Kidney glomerular epithelial cell (primary cell): ENCODE results near the gene LCA5.
"Not testable (repeated sequence)": the region's sequence is repeated elsewhere in the genome, so short reads cannot be mapped to it uniquely, and the experiment has no call there.

Experiments
- DNase-seq: peaks from one replicate; lab custom pipeline; 2025; lab: John Stamatoyannopoulos, UW

Gene LCA5

DNA sequence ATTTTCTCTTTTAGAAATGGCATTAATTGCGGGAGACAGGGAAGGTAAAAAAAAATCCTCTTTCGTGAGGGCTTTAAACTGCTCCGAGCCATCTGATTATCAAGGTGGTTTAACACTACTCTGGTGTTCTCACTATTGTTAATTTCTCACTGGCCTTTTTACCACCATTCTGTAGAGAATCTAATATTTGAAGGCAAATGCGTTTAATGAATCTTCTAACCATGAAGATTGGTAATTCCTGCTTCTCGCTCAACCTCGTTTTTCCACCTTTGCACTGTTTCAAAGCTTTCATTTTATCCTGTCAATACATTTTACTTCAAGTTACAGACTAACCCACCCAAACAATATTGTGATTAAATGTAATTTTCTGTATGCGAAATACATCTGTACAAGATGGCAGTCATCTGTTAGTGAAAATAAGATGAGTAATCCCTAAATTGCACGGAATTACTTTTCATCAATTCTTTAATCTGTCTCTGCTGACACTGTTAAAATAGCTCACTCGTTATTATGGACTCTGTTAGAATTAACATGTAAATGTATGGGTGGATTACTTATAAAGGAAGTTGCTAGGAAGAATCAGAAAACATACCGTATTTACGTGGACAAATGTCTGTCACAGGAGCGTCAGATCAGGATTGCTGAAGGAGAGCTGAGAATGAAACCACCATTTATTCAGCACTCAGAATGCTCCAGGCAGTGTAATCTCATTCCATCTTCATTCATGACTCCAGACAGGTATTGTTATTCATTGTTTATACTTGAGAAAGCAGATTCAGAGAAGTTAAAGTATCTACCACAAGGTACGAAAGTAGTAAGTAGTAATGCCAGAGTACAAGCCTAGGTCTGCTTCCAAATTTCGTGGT is 1.1 kb upstream of the LCA5 start:
- peak; percentile 68 for DNase-seq

DNA sequence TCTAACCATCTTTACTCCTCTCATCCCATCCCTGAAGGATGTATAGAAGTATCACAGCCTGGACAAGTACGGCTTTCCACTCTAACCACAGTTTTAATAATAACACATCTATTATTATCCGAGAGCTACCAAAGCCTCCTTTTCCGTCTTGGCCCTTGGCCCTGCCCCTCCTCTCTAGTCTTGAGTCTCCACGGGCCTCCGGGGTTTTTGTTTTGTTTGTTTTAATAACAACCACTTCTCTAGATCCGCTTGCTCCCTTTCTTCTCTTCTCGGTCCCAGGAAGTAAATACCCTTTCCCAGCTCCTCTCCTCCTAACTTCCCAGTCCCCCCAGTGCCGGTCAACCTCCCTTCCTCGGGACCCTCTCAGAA is 661 bp downstream of the LCA5 start:
- DNase-seq, result peak; percentile 48

GRCh38 chr6:79529567-79529966 is 7.7 kb downstream of the LCA5 start:
- DNase-seq, result not testable (repeated sequence)

DNA sequence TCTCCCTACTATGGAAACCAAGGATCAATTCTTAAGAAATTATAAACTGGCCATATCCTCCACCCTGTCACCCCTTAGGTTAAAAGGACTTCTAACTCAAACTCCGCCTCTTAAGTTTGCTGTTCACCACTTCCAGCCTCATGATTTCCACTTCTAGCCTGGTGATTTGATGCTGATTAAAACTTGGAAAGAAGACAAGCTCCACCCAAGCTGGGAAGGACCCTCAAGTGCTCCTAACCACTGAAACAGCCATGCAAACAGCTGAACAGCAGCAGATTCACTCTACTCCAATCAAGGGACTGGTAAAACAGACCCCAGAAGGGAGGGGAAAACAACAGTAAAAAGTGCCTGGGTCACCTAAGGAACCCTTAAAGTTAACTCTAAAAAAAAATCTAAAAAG is 10.3 kb downstream of the LCA5 start:
- DNase-seq, result no peak

GRCh38 chr6:79525272-79526100 is 11.7 kb downstream of the LCA5 start:
- DNase-seq, result peak; percentile 89

GRCh38 chr6:79524065-79524464 is 13.2 kb downstream of the LCA5 start:
- no peak for DNase-seq

DNA sequence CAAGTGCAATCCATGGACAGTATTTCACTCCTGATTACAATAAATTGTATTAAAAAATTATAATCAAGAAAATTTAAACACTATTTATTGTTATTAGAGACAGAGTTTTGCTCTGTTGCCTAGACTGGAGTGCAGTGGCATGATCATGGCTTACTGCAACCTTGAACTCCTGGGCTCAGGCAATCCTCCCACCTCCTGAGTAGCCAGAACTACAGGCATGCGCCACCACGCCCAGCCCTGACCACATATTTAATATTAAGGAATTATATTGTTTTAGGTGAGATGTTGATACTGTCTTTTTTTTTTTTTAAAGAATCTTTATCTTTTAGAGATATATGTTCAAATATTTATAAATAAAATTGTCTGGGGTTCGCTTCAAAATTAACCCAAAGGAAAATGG is 14.6 kb downstream of the LCA5 start:
- no peak for DNase-seq

GRCh38 chr6:79520534-79520933 is 16.7 kb downstream of the LCA5 start:
- no peak for DNase-seq

DNA sequence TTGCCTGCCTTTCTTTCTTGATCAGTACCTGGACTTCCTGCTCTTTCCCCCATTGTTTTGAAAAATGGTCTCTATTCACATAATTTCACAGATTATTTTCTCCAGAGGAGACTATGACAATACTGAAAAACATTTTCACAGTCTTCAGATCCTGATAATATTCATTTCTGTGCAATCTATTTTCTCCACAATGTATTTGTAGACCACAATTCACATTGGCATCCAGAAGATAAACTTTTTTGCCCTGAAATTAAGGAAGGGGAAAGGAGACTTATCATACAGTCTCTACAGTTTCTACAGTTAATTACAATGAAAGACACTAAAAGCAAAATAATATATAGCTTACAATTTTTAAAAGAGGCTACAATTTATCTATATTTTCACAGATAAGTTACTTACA is 18.4 kb downstream of the LCA5 start:
- no peak for DNase-seq

GRCh38 chr6:79515436-79515835 is 21.8 kb downstream of the LCA5 start:
- no peak for DNase-seq

- DNase-seq, result no peak
Measured at GRCh38 chr6:79513111-79513510, 24.1 kb downstream of the LCA5 start.

- DNase-seq, result no peak
Measured at GRCh38 chr6:79512014-79512413, 25.2 kb downstream of the LCA5 start.

GRCh38 chr6:79510707-79511106 is 26.5 kb downstream of the LCA5 start:
- no peak for DNase-seq

DNA sequence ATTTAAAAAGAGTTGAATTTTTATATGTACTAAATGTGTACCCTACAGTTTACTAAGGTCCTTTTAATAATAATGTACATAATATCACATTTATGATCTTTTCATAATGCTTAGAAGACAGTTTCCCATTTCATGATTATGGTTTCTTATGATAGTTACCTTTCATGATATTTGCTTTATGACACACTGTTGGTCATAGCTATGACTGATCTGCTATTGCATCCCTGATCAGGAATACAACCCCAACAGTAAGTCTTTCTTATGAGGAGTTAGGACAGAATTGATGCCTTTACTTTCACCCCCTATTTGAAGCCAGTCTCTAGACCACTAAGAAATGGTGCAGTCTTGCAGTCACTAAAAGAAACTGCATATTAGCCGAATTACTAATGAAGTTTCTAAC is 31.0 kb downstream of the LCA5 start:
- no peak for DNase-seq

DNA sequence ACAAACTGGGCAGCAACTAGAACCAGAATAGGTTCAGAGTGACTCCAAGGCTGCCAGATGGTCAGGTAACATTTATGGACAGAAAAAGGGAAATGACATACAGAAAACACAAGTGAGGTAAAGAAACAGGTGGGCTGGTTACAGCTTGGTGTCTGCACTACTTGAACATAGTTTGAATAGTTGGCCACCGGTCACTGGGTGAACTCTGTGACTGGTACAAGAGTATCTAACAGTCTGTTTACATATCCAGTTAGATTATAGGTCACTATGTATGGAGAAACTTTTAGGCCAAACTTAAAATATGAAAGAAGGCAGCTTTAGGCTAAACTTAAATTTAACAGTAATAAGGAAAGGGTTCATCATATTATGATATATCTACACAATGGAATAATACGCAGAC is 32.9 kb downstream of the LCA5 start:
- no peak for DNase-seq

DNA sequence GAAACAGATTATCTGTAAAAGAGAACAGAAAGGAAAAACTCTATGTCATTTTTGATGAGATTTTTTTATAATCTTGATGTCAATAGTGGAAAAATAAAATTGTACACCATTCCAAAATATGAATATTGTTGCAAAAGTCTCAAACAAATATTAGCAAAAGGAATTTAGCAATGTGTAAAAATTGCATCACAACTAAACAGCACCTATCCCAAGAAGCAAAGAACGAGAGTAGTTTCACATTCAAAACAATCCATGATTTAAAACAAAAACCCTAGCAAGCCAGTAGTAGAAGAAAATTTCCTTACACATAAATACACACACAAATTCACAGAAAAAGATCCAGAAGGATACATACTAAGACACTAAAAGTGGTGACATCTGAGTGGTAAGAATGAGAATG is 38.4 kb downstream of the LCA5 start:
- no peak for DNase-seq

DNA sequence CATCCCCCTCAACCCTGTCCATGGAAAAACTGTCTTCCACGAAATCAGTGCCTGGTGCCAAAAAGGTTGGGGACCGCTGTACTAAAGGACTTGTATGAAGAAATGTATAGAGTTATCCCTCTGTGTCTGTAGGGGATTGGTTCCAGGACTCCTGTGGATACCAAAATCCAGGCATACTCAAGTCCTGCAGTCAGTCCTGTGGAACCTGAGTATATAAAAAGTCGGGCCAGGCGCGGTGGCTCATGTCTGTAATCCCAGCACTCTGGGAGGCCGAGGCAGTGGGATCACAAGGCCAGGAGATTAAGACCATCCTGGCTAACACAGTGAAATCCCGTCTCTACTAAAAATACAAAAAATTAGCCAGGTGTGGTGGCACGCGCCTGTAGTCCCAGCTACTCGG is 42.0 kb downstream of the LCA5 start:
- no peak for DNase-seq

- DNase-seq, result no peak
Measured at GRCh38 chr6:79494841-79495240, 42.4 kb downstream of the LCA5 start.

- DNase-seq, result no peak
Measured at GRCh38 chr6:79470728-79471127, 66.5 kb downstream of the LCA5 start.

DNA sequence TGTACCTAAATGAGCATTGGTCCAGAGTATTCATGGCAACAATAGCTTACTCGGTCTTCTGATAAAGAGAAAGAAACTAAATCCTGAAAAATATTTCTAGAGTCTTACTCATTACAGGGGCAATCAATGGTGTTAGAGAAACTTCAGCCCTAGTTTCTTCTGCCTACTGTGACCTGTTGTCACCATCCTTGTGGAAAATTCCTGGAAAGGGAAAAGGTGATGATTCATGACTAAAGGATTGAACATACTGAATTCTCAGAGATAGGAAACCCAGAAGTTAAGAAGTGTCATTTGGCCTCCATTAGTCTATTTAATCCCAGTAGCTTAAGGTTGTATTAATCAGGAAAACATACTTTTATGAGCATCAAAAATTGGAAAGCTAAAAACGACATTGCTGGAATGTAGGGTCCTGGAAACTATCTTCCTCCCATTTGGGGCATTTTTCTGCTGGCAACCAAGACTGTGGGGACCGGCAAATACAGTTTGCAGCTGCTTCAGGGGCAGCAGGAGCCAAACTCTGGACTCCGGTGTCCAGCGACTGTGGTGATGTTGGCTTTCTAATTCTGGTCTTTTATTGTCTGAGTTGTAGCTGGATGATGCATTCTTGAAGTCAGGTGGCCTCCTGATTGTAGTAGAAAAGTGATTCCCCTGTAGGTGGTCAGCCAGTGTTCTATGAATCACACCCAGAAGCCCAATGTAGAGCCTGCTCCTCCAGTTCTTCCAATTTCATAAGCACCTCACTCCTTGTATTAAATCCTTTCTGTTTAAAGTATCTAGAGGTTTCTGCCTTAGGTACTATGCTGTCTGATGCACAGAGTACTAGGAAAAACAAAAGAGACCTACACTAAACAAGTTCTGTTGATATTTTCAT is 67.6 kb downstream of the LCA5 start:
- DNase-seq, result no peak

DNA sequence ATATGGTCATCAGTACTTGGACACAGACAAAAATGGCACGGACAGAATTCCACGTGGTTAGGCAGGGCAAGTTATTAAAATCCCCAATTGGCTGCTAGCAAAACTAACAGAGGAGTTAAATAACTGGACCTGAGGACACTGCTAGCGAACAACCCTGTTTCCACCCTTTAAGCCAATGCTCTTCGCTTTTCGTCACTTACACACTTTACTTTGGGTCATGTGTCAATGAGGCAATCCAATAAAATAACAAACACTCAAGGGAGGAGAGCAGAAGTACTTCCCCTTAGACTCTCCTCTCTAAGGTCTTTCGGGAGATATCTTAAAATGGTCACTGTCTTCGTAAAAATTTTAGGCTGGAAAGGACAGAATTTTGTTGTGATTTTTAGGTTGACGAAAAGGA is 68.6 kb downstream of the LCA5 start:
- no peak for DNase-seq

- DNase-seq, result peak; percentile 26
Measured at GRCh38 chr6:79468116-79468515, 69.1 kb downstream of the LCA5 start.
